ENCODE measurements around the gene KERA. TPM values are rescaled to one million over a fixed set of nuclear protein-coding genes. Genes with fewer than 3 reads are reported as not detected.

Gene KERA
- total RNA-seq, 1 experiment from 2014 or later, result not detected

DNA sequence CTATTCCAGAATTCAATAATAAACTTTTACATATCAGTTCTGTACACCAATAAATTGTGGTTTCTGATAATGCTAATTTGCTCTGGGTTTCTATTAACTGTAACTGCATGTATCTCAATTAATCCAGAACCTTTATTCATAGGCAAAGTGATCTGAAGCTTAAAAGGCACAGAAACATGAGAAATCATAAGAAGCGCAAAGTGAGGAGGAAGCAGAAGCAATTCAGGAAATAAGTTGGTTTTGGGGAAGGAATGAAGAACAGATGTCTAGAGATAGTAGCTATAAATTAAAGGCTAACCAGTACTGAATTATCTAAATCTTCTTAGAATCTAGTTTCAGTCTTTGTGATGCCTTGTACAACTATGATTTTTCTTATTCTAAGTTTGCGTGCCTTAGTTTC lies 24.6 kb downstream of the KERA start:
- Mint-ChIP-seq H3K4me1 (no peaks in the 10 kb centered on the region), H3K9me3 (no peaks in the 10 kb centered on the region), H3K27me3 (ENCODE audit: low read depth) (no peaks in the 10 kb centered on the region), H3K4me3 (no peak overlapping the region), H3K27ac (no peak overlapping the region), H3K36me3 (ENCODE audit: insufficient read depth in 1 of 3, low read depth in 3 of 3) (no peaks in the 10 kb centered on the region)
- H3K4ac ChIP-seq (ENCODE audit: low read depth, low read length), result no peak overlapping the region
- H2BK5ac ChIP-seq (ENCODE audit: insufficient read length, low read length), result no peak overlapping the region
- no peak overlapping the region for H3K23ac ChIP-seq (ENCODE audit: insufficient read length, low read depth, low read length)
- DNase-seq, result no peak
- no peak overlapping the region for H2BK120ac ChIP-seq (ENCODE audit: low read depth, low read length, poor library complexity, severe bottlenecking)
- H2BK12ac ChIP-seq (ENCODE audit: insufficient read length, low read depth, low read length), result no peak overlapping the region
- no peak overlapping the region for H4K8ac ChIP-seq (replicated peaks; ENCODE audit: insufficient read length, low read depth, low read length)
- H3T11ph ChIP-seq (ENCODE audit: low read length), result no peak overlapping the region
- H4K5ac ChIP-seq (ENCODE audit: insufficient read length, low read depth, low read length), result no peak overlapping the region
- no peaks in the 10 kb centered on the region for H3K79me2 ChIP-seq (ENCODE audit: insufficient read depth, low read length)
- no CpG with 5 or more reads among the region's 2 CpGs for WGBS (ENCODE audit: extremely low coverage, insufficient read length, low lambda C conversion rate)
- H3K79me1 ChIP-seq (ENCODE audit: insufficient read depth, low read depth, low read length, poor library complexity, severe bottlenecking), result no peaks in the 10 kb centered on the region
- H2AFZ ChIP-seq (ENCODE audit: low read length), result no peak overlapping the region
- H3K9me3 ChIP-seq (ENCODE audit: control insufficient read depth, low read depth, low read length), result no peaks in the 10 kb centered on the region
- H3K56ac ChIP-seq (ENCODE audit: insufficient read length, low read depth, low read length), result no peak overlapping the region
- H2BK20ac ChIP-seq (ENCODE audit: low read depth, low read length, poor library complexity, severe bottlenecking), result no peak overlapping the region
- no peaks in the 10 kb centered on the region for H3K4me1 ChIP-seq (ENCODE audit: insufficient read depth, low read length)
- no peak overlapping the region for H2BK15ac ChIP-seq (ENCODE audit: low read depth, low read length)
- no peak overlapping the region for H3K14ac ChIP-seq (ENCODE audit: insufficient read depth, low read length)
- H3K27ac ChIP-seq (ENCODE audit: insufficient read length, low read depth, low read length), result no peak overlapping the region
- H3K18ac ChIP-seq (ENCODE audit: insufficient read length, low read depth, low read length), result no peak overlapping the region
- TF ChIP-seq, protein P1, sequence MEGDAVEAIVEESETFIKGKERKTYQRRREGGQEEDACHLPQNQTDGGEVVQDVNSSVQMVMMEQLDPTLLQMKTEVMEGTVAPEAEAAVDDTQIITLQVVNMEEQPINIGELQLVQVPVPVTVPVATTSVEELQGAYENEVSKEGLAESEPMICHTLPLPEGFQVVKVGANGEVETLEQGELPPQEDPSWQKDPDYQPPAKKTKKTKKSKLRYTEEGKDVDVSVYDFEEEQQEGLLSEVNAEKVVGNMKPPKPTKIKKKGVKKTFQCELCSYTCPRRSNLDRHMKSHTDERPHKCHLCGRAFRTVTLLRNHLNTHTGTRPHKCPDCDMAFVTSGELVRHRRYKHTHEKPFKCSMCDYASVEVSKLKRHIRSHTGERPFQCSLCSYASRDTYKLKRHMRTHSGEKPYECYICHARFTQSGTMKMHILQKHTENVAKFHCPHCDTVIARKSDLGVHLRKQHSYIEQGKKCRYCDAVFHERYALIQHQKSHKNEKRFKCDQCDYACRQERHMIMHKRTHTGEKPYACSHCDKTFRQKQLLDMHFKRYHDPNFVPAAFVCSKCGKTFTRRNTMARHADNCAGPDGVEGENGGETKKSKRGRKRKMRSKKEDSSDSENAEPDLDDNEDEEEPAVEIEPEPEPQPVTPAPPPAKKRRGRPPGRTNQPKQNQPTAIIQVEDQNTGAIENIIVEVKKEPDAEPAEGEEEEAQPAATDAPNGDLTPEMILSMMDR (conservative IDR thresholded peaks at IDR 0.05), result no peak
- H3K9ac ChIP-seq (ENCODE audit: extremely low read depth, insufficient read length, low read length), result no peak overlapping the region
- no peaks in the 10 kb centered on the region for H3K27me3 ChIP-seq (ENCODE audit: insufficient read depth, low read length)
- no peaks in the 10 kb centered on the region for H3K23me2 ChIP-seq (ENCODE audit: insufficient read length, low read depth, low read length, poor library complexity, severe bottlenecking)
- no peak overlapping the region for H4K91ac ChIP-seq (ENCODE audit: insufficient read length, low read depth, low read length)
- H3K4me2 ChIP-seq (ENCODE audit: insufficient read depth, insufficient read length, low read length), result no peak overlapping the region
- no peak overlapping the region for H2AK5ac ChIP-seq (ENCODE audit: insufficient read length, low read length)
- H4K20me1 ChIP-seq (ENCODE audit: control insufficient read depth, insufficient read depth, insufficient read length), result no peaks in the 10 kb centered on the region

Measured in H9 (cell line).